ENCODE results near the gene DEF6. TPM values are rescaled to one million over a fixed set of nuclear protein-coding genes. Genes with fewer than 3 reads are reported as not detected.

DEF6 gene
- total RNA-seq, 1 donor from 2014 or later = 6.0 TPM

GRCh38 chr6:35367646-35368037 is 70.0 kb downstream of the DEF6 start:
- TF ChIP-seq CTCF (conservative IDR thresholded peaks at IDR 0.05; ENCODE audit: low read depth, low read length) = no peak
- no peak for DNase-seq (ENCODE audit: low read depth)
- no peak overlapping the region for H3K4me3 ChIP-seq (ENCODE audit: low read depth, low read length)

GRCh38 chr6:35368038-35368887 is 70.6 kb downstream of the DEF6 start:
- H3K4me3 ChIP-seq (ENCODE audit: low read depth, low read length) = no peak overlapping the region
- TF ChIP-seq CTCF (conservative IDR thresholded peaks at IDR 0.05; ENCODE audit: low read depth, low read length) = no peak
- no peak for DNase-seq (ENCODE audit: low read depth)

- no peak overlapping the region for H3K4me3 ChIP-seq (ENCODE audit: low read depth, low read length)
- DNase-seq (ENCODE audit: low read depth) = peak; percentile 83
- TF ChIP-seq CTCF (conservative IDR thresholded peaks at IDR 0.05; ENCODE audit: low read depth, low read length) = no peak
These were observed 72.6 kb downstream of the DEF6 start for GRCh38 chr6:35370124-35370741.

- H3K4me3 ChIP-seq (ENCODE audit: low read depth, low read length) = no peak overlapping the region
- TF ChIP-seq CTCF (conservative IDR thresholded peaks at IDR 0.05; ENCODE audit: low read depth, low read length) = no peak
- DNase-seq (ENCODE audit: low read depth) = no peak
These were observed 73.3 kb downstream of the DEF6 start for GRCh38 chr6:35370785-35371493.

Other genes with a start within 250 kb of the DEF6 start
- gene TCP11, start 156.5 kb upstream of the DEF6 start, total RNA-seq = 0.29 TPM in 1 of 2 replicates, not detected in the other
- gene SCUBE3, start 83.9 kb upstream of the DEF6 start, total RNA-seq = 0.51 and 1.2 TPM in 2 replicates
- 11.5 and 15.9 TPM in 2 replicates for gene ZNF76, start 38.1 kb upstream of the DEF6 start, total RNA-seq
- gene PPARD, start 44.7 kb downstream of the DEF6 start, total RNA-seq = 8.2 and 10.8 TPM in 2 replicates
- 7.5 and 14.9 TPM in 2 replicates for gene FANCE, start 154.5 kb downstream of the DEF6 start, total RNA-seq
- gene RPL10A, start 170.6 kb downstream of the DEF6 start, total RNA-seq = 1,618 and 1,772 TPM in 2 replicates
- gene TEAD3, start 199.3 kb downstream of the DEF6 start, total RNA-seq = 15.3 and 19.1 TPM in 2 replicates
- gene TULP1, start 215.1 kb downstream of the DEF6 start, total RNA-seq = not detected in 2 replicates

All from epithelial cell of proximal tubule (primary cell).